Bronchial epithelial cell (primary cell): Measurements from ENCODE around the gene SLC1A1. TPM values are rescaled to one million over a fixed set of nuclear protein-coding genes. Genes with fewer than 3 reads are reported as not detected.

Experiments used
- DNase-seq: peaks from one replicate; pipeline ENCODE4 v3.0.0-alpha.2; 2010; ENCODE audit warnings: low read depth
- FAIRE-seq: peaks from 2 replicates; lab custom pipeline; 2011; peaks lifted over from hg19 to GRCh38; lab: Jason Lieb, UNC
- H3K27me3 ChIP-seq: 2 replicates; pipeline ENCODE4 v1.5.1; 2011; ENCODE audit warnings: low read length; ENCODE audit not compliant: control insufficient read depth, insufficient read depth
- H3K36me3 ChIP-seq: 2 replicates; pipeline ENCODE4 v1.5.1; 2011; ENCODE audit warnings: low read length; ENCODE audit not compliant: control insufficient read depth, insufficient read depth
- H3K4me3 ChIP-seq: 2 replicates; pipeline ENCODE4 v1.5.1; 2011; ENCODE audit warnings: mild to moderate bottlenecking, low read depth, low read length, control low read depth
- total RNA-seq: library from RNA; depleted of rRNA; stranded (reverse); fragments of >200 nt; gene quantifications from 2 replicates; pipeline ENCODE4 v1.2.1, GENCODE V29; 2014
- TF ChIP-seq, protein P1 (sequence below): IDR thresholded peaks from 2 replicates; pipeline ENCODE4 v1.5.1; 2011; ENCODE audit warnings: mild to moderate bottlenecking, moderate library complexity, low read length, control low read depth, inconsistent platforms; ENCODE audit not compliant: insufficient read depth, severe bottlenecking

SLC1A1 gene
- total RNA-seq, 1 donor from 2014 or later, result 1.1 TPM

DNA sequence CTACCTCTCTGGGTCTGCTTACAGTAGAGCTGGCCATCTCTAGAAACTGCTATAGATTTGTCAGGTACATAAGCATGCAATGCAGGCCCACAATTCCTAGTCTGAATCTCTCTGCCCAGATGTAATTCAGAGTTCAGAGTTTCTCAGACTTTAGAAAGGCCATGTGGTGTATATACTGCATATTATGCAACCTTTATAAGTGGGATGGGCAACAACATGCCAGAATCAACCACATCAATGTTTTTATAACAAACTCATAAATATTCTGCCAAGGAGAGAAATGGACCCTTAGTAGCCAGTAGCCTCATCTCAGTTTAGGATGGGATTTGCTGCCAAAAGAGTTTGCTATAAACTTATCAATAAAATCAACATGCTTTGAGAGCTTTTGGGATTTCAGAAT, 78.8 kb downstream of the SLC1A1 start:
- H3K27me3 ChIP-seq, result no peaks in the 10 kb centered on the region
- DNase-seq (no peak), FAIRE-seq (no peak)
- TF ChIP-seq, protein P1, sequence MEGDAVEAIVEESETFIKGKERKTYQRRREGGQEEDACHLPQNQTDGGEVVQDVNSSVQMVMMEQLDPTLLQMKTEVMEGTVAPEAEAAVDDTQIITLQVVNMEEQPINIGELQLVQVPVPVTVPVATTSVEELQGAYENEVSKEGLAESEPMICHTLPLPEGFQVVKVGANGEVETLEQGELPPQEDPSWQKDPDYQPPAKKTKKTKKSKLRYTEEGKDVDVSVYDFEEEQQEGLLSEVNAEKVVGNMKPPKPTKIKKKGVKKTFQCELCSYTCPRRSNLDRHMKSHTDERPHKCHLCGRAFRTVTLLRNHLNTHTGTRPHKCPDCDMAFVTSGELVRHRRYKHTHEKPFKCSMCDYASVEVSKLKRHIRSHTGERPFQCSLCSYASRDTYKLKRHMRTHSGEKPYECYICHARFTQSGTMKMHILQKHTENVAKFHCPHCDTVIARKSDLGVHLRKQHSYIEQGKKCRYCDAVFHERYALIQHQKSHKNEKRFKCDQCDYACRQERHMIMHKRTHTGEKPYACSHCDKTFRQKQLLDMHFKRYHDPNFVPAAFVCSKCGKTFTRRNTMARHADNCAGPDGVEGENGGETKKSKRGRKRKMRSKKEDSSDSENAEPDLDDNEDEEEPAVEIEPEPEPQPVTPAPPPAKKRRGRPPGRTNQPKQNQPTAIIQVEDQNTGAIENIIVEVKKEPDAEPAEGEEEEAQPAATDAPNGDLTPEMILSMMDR, result no peak
- H3K36me3 ChIP-seq, result no peaks in the 10 kb centered on the region
- no peak overlapping the region for H3K4me3 ChIP-seq

DNA sequence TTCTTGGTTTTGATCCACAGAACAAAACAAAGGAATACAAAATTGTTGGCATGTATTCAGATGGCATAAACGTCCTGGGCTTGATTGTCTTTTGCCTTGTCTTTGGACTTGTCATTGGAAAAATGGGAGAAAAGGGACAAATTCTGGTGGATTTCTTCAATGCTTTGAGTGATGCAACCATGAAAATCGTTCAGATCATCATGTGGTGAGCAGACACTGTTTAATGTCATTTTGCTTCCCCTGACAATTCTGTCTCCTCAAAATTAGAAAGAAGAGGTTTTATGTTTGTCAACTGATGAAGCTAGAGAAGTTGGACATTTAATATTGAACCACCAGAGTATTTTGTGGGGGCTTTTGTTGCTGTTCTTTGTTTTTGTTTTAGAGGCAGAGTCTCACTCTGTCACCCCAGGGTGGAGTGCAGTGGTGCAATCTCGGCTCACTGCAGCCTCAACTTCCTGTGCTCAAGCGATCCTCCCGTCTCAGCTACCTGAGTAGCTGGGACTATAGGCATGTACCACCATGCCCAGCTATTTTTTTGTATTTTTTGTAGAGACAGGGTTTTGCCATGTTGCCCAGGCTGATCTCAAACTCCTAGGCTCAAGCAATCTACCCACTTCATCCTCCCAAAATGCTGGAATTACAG, 82.0 kb downstream of the SLC1A1 start:
- Histone ChIP-seq H3K36me3 (no peaks in the 10 kb centered on the region), H3K27me3 (no peaks in the 10 kb centered on the region), H3K4me3 (no peak overlapping the region)
- peak; percentile 40 for DNase-seq
- TF ChIP-seq, protein P1, result no peak
- no peak for FAIRE-seq

- Histone ChIP-seq H3K36me3 (no peaks in the 10 kb centered on the region), H3K4me3 (no peak overlapping the region), H3K27me3 (no peaks in the 10 kb centered on the region)
- TF ChIP-seq, protein P1, result no peak
- DNase-seq (no peak), FAIRE-seq (no peak)
These were observed 82.9 kb downstream of the SLC1A1 start for GRCh38 chr9:4573176-4573575.

DNA sequence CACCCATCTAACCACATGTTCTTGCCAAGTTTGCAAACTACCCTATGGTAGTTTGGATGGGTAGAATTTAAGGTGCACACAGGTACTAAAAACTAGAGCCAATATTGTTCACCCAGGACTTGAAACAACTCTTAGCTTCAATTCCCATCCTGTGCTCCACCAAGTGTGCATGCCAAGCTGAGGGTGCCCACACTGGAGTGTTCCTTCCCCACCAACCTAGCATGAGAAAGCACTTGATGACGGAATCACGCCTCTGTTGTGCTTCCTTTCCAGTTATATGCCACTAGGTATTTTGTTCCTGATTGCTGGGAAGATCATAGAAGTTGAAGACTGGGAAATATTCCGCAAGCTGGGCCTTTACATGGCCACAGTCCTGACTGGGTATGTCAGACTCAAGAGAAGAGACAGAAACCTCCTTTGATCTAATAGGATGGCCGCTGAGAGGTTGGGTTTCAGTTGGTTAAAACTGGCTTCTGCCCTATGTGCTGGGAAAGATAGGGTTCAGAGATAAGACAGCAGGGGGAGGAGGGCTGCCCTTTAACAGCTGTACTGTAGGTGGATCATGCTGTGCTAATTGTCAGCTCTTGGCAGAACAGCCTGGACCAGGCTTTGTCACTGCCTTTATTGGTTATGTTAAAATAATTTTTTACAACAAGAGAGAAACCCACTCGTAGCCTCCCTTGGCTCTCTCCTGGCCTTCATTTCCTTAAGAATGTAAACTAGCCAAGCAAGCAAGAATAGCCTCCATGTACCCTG, 83.5 kb downstream of the SLC1A1 start:
- H3K36me3 ChIP-seq, result no peaks in the 10 kb centered on the region
- FAIRE-seq, result no peak
- H3K27me3 ChIP-seq, result no peaks in the 10 kb centered on the region
- no peak overlapping the region for H3K4me3 ChIP-seq
- no peak for DNase-seq
- TF ChIP-seq, protein P1, result no peak

DNA sequence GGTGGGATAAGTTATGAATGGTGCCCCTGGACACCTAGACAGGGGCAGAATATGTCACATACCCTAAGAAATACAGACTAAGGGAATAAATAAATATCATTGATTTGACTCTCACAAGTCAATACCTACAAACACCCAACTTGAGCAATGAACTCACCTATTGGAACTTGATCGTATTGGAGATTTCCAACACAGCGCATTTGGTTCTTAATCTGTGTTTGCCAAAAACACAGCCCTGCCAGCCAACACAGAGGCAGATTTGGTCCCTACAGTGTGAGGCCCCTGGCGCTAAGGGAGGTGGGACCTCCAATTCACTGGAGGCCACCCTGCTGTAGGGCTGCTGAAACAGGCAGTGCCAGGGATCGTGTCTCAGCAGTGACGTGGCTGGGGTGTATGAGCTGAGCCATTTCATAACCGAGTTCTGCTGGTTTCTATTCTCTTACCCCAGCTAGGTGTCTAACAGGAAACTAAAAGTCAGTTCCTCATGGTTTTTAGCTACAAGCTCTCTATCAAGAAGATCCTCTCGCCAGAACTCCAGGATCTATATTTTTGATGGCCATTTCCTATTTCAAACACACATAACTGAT, 84.5 kb downstream of the SLC1A1 start:
- Histone ChIP-seq H3K36me3 (no peaks in the 10 kb centered on the region), H3K4me3 (no peak overlapping the region), H3K27me3 (no peaks in the 10 kb centered on the region)
- TF ChIP-seq, protein P1, result no peak
- DNase-seq, result no peak
- no peak for FAIRE-seq
